CD14-positive monocyte (primary cell): ENCODE results near the gene ZNF672. TPM values are rescaled to one million over a fixed set of nuclear protein-coding genes. Genes with fewer than 3 reads are reported as not detected.

Experiments used
- DNase-seq, 3 donors: peaks; one replicate each; pipeline ENCODE4 v3.0.0-alpha.2; 2011 to 2022
- H2AFZ ChIP-seq: 2 replicates; pipeline ENCODE4 v1.6.0; 2012; ENCODE audit warnings: mild to moderate bottlenecking, low read depth, low read length, inconsistent platforms; ENCODE audit not compliant: insufficient read depth, poor library complexity, severe bottlenecking
- H3K27ac ChIP-seq, 2 donors: 1 replicate in 1 of 2; 2 replicates in 1 of 2; pipeline ENCODE4 v1.5.1; 2012 to 2013; ENCODE audit warnings: low read length in 2 of 2, control low read depth in 1 of 2, inconsistent platforms in 1 of 2, low read depth in 1 of 2, mild to moderate bottlenecking in 1 of 2
- H3K27me3 ChIP-seq, 2 donors: one replicate each; pipeline versions ENCODE4 v1.6.0 to v1.6.1; 2011 to 2013; ENCODE audit warnings: low read length in 2 of 2; ENCODE audit not compliant: control insufficient read depth in 2 of 2, insufficient read depth in 2 of 2
- H3K36me3 ChIP-seq, 2 donors: replicated peaks in 1 of 2; 1 replicate in 1 of 2; 2 replicates in 1 of 2; pipeline versions ENCODE4 v1.5.1 to v1.6.1; 2012 to 2013; ENCODE audit warnings: low read length in 2 of 2, control low read depth in 1 of 2, inconsistent platforms in 1 of 2, mild to moderate bottlenecking in 1 of 2; ENCODE audit not compliant: insufficient read depth in 2 of 2, control insufficient read depth in 1 of 2
- H3K4me1 ChIP-seq, 2 donors: 1 replicate in 1 of 2; 2 replicates in 1 of 2; pipeline versions ENCODE4 v1.5.1 to v1.6.1; 2012 to 2013; ENCODE audit warnings: low read length in 2 of 2, control low read depth in 1 of 2, inconsistent platforms in 1 of 2, mild to moderate bottlenecking in 1 of 2, moderate library complexity in 1 of 2; ENCODE audit not compliant: insufficient read depth in 2 of 2, control insufficient read depth in 1 of 2
- H3K4me2 ChIP-seq: replicated peaks from 2 replicates; pipeline ENCODE3; 2012; ENCODE audit warnings: low read length, moderate library complexity, mild to moderate bottlenecking; ENCODE audit not compliant: poor library complexity, severe bottlenecking; ENCODE audit errors: extremely low read depth
- H3K4me3 ChIP-seq, 3 experiments: fragments of 200-600 bp in 1 of 3; sonication (generic) in 1 of 3; replicated peaks in 1 of 3; 1 replicate in 2 of 3; 2 replicates in 1 of 3; pipeline ENCODE4 v1.5.1; 2011 to 2013; ENCODE audit warnings: low read length in 3 of 3, mild to moderate bottlenecking in 3 of 3, control low read depth in 2 of 3, low read depth in 2 of 3, inconsistent platforms in 1 of 3, moderate library complexity in 1 of 3
- H3K79me2 ChIP-seq: 2 replicates; pipeline ENCODE4 v1.6.0; 2012; ENCODE audit warnings: mild to moderate bottlenecking, control low read depth, inconsistent platforms, low read length, moderate library complexity; ENCODE audit not compliant: insufficient read depth
- H3K9ac ChIP-seq: 2 replicates; pipeline ENCODE4 v1.6.0; 2017; ENCODE audit warnings: low read length, mild to moderate bottlenecking; ENCODE audit not compliant: insufficient read depth, poor library complexity, severe bottlenecking
- H3K9me3 ChIP-seq, 2 donors: replicated peaks in 1 of 2; 1 replicate in 1 of 2; 2 replicates in 1 of 2; pipeline versions ENCODE4 v1.5.1 to v1.6.1; 2012 to 2013; ENCODE audit warnings: low read length in 2 of 2, control low read depth in 1 of 2; ENCODE audit not compliant: control insufficient read depth in 1 of 2, insufficient read depth in 1 of 2
- H4K20me1 ChIP-seq: 2 replicates; pipeline ENCODE4 v1.6.0; 2012; ENCODE audit warnings: mild to moderate bottlenecking, low read length, control low read depth, moderate library complexity; ENCODE audit not compliant: insufficient read depth
- H3K27ac Mint-ChIP-seq, 7 donors: one replicate each; pipeline ENCODE4 v1.8.0; 2020; ENCODE audit warnings: mild to moderate bottlenecking in 7 of 7, mixed read lengths in 7 of 7, moderate library complexity in 6 of 7, inconsistent platforms in 2 of 7
- H3K27me3 Mint-ChIP-seq, 3 donors: one replicate each; pipeline ENCODE4 v1.8.0; 2021 to 2022; ENCODE audit warnings: low read depth in 3 of 3, mild to moderate bottlenecking in 3 of 3, mixed read lengths in 3 of 3, moderate library complexity in 3 of 3, inconsistent platforms in 1 of 3
- H3K36me3 Mint-ChIP-seq, 2 donors: one replicate each; pipeline ENCODE4 v1.8.0; 2020; ENCODE audit warnings: mixed read lengths in 2 of 2, inconsistent platforms in 1 of 2, mild to moderate bottlenecking in 1 of 2
- H3K4me1 Mint-ChIP-seq: one replicate; pipeline ENCODE4 v1.8.0; 2020; ENCODE audit warnings: mild to moderate bottlenecking, mixed read lengths
- H3K4me3 Mint-ChIP-seq, 2 donors: one replicate each; pipeline ENCODE4 v1.8.0; 2020; ENCODE audit warnings: mild to moderate bottlenecking in 2 of 2, mixed read lengths in 2 of 2, moderate library complexity in 1 of 2
- H3K9me3 Mint-ChIP-seq, 7 donors: one replicate each; pipeline ENCODE4 v1.8.0; 2020 to 2022; ENCODE audit warnings: mixed read lengths in 7 of 7, mild to moderate bottlenecking in 6 of 7, moderate library complexity in 6 of 7, inconsistent platforms in 2 of 7
- WGBS: methylation state at CpG from one replicate; pipeline ENCODE4 v1.1.5; 2013; ENCODE audit warnings: missing lambda C conversion rate; ENCODE audit not compliant: insufficient coverage; 5-methylcytosine and 5-hydroxymethylcytosine counted together
- intact Hi-C, 2 donors: fragments of 100-400 bp; cut with micrococcal nuclease; formaldehyde crosslinking; loops; one replicate each; pipeline versions ENCODE4 v1.15.0 to v1.15.1; 2023
- polyA plus RNA-seq, 3 donors: library from polyadenylated mRNA; depleted of rRNA in 1 of 3; unstranded in 2 of 3; stranded (reverse) in 1 of 3; fragments of 300-500 nt in 2 of 3; fragments of >200 nt in 1 of 3; fragmentation: Illumina TruSeq in 2 of 3; gene quantifications; 1 replicate in 2 of 3; 2 replicates in 1 of 3; pipeline ENCODE4 v1.2.3, GENCODE V29; 2012 to 2021
- TF ChIP-seq, protein P1 (sequence below): fragments of 200-600 bp; IDR thresholded peaks from one replicate; pipeline ENCODE4 v1.8.0; 2022; ENCODE audit warnings: antibody characterized with exemption, mild to moderate bottlenecking

The ZNF672 gene
- polyA plus RNA-seq, 3 donors, result 21.2 to 23.9 (median 23.4) TPM

DNA sequence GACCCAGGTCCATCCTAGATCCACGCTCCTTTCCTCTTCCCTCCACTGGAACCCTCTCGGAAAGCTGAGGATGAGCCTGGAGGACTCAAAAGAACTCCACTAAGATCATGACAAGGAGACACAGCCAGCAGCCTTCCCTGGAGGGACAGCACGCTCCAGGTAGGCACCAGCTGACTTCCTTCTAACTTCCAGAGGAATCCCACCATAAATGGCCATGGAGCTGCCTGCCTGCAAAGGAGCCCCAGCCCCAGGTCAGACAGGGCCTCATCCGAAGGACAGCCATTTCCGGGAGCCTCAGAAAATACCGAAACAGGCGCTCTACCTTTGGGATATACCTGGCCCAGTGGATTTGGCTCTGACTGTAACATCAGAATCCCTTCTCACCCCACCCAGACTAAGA is 16.4 kb upstream of the ZNF672 start:
- Mint-ChIP-seq H3K36me3 (peaks cover 55 to 64% of the 10 kb centered on the region in 2 donors), H3K27ac (peak overlapping the region; percentile 94 to 100 (median 97)), H3K4me3 (peak overlapping the region in 1 of 2 donors; percentile 61), H3K9me3 (peaks cover 0 to 1% (median 0%) of the 10 kb centered on the region in 7 donors), H3K27me3 (peaks cover 0 to 1% (median 0%) of the 10 kb centered on the region in 3 donors), H3K4me1 (peaks cover 81% of the 10 kb centered on the region)
- H3K9me3 ChIP-seq, result no peaks in the 10 kb centered on the region
- 93% methylated on average over 5 of the region's 7 CpGs for WGBS
- TF ChIP-seq, protein P1, sequence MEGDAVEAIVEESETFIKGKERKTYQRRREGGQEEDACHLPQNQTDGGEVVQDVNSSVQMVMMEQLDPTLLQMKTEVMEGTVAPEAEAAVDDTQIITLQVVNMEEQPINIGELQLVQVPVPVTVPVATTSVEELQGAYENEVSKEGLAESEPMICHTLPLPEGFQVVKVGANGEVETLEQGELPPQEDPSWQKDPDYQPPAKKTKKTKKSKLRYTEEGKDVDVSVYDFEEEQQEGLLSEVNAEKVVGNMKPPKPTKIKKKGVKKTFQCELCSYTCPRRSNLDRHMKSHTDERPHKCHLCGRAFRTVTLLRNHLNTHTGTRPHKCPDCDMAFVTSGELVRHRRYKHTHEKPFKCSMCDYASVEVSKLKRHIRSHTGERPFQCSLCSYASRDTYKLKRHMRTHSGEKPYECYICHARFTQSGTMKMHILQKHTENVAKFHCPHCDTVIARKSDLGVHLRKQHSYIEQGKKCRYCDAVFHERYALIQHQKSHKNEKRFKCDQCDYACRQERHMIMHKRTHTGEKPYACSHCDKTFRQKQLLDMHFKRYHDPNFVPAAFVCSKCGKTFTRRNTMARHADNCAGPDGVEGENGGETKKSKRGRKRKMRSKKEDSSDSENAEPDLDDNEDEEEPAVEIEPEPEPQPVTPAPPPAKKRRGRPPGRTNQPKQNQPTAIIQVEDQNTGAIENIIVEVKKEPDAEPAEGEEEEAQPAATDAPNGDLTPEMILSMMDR, result no peak
- peaks cover 73 to 83% of the 10 kb centered on the region in 2 donors for H3K4me1 ChIP-seq
- DNase-seq, result no peak
- H3K36me3 ChIP-seq, result peaks cover 14 to 47% of the 10 kb centered on the region in 2 donors
- peaks cover 80% of the 10 kb centered on the region for H3K79me2 ChIP-seq
- no peak overlapping the region for H3K9ac ChIP-seq
- intact Hi-C loops, result no loop called here
- peak overlapping the region; percentile 66 to 99 for H3K27ac ChIP-seq
- H3K27me3 ChIP-seq, result no peaks in the 10 kb centered on the region
- peak overlapping the region; percentile 92 for H3K4me2 ChIP-seq
- H4K20me1 ChIP-seq, result peaks cover 12% of the 10 kb centered on the region
- H3K4me3 ChIP-seq, result peak overlapping the region in 1 of 3 experiments; percentile 82
- H2AFZ ChIP-seq, result no peak overlapping the region

GRCh38 chr1:248822148-248823032 is 15.6 kb upstream of the ZNF672 start:
- intact Hi-C loops, result no loop called here
- Histone ChIP-seq H4K20me1 (peaks cover 6% of the 10 kb centered on the region), H3K36me3 (peaks cover 14 to 47% of the 10 kb centered on the region in 2 donors), H3K4me2 (peak overlapping the region; percentile 92), H2AFZ (peak overlapping the region; percentile 40), H3K79me2 (peaks cover 80% of the 10 kb centered on the region), H3K4me1 (peaks cover 73 to 83% of the 10 kb centered on the region in 2 donors), H3K9me3 (no peaks in the 10 kb centered on the region), H3K4me3 (peak overlapping the region in 1 of 3 experiments; percentile 82), H3K9ac (peak overlapping the region; percentile 6), H3K27me3 (no peaks in the 10 kb centered on the region), H3K27ac (peak overlapping the region; percentile 66 to 99)
- Mint-ChIP-seq H3K36me3 (peaks cover 52 to 63% of the 10 kb centered on the region in 2 donors), H3K4me1 (peaks cover 81% of the 10 kb centered on the region), H3K4me3 (peak overlapping the region; percentile 61 to 73), H3K27me3 (peaks cover 0 to 1% (median 0%) of the 10 kb centered on the region in 3 donors), H3K27ac (peak overlapping the region; percentile 94 to 100 (median 97)), H3K9me3 (peaks cover 0 to 1% (median 0%) of the 10 kb centered on the region in 7 donors)
- 86% methylated on average over 5 of the region's 15 CpGs for WGBS
- DNase-seq, result peak; percentile 61 to 80 (median 74)
- TF ChIP-seq, protein P1, result no peak
